Glomerular visceral epithelial cell (primary cell): ENCODE measurements around the gene SEZ6L.

Experiments used
- DNase-seq: peaks from one replicate; pipeline ENCODE4 v3.0.0-alpha.2; 2016; ENCODE audit errors: extremely low spot score

The SEZ6L gene

GRCh38 chr22:26169315-26170111, at the start of gene SEZ6L:
TSS of gene SEZ6L (plus strand) at chr22:26169462. CDS start at chr22:26169670, 208 bp downstream.
- DNase-seq, result no peak

GRCh38 chr22:26122920-26123468, 46.3 kb upstream of the SEZ6L start:
- DNase-seq, result no peak

DNA sequence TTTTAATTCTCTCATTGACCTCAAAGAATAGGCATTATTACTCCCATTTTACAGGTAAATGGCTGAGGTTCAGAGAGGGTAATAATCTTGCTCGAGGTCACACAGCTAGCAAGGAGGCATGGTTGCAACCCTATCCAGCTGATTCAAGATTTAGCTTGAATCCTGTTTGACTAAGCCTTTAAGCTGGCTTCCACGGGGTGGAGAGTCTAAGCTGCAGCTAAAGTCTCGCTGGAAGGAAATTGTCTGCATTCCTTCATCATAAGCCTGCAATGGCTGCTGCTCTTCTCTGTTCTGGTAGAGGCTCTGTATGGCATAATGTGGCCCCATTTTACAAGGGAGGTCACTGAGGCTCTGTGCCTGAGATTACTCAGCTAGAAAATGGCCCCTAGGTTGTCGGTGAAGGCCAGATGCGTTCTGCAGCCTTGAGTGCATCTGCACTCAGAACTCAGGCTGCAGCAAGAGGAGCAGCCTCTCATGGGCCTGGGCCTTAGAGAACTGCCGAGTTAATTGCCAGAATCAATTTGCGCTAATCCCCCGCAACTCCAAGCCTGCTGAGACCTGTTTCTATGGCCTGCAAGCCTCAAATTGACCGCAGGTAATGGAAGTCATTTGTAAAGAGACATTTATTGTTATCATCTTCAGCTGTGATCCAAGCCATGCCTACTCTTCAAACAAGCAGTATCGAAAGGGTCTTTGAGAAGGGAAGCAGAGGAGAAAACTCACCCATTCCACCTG, 44.1 kb upstream of the SEZ6L start:
- DNase-seq, result no peak

- no peak for DNase-seq
Observed at GRCh38 chr22:26127126-26127525, 42.1 kb upstream of the SEZ6L start.

DNA sequence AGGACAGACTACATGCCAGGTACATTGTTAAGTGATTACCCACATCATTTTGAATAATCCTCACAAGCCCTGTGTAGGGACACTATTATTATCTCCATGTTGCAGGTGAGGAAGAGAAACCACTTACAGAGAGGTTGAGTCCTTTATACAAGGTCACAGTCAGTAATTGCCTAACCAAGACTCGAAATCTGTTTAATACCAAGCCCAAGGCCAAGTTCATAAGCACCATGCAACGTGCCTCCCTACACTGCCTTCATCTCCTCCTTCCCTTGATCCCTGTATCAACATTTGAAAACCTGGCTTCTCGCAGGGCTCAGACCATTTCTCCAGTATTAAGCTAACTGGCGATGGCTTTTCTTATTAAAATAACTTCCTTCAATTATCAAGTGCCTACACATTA, 41.7 kb upstream of the SEZ6L start:
- DNase-seq, result no peak

- no peak for DNase-seq
Observed at GRCh38 chr22:26131589-26132154, 37.6 kb upstream of the SEZ6L start.

- DNase-seq, result no peak
Observed at GRCh38 chr22:26134654-26135330, 34.5 kb upstream of the SEZ6L start.

DNA sequence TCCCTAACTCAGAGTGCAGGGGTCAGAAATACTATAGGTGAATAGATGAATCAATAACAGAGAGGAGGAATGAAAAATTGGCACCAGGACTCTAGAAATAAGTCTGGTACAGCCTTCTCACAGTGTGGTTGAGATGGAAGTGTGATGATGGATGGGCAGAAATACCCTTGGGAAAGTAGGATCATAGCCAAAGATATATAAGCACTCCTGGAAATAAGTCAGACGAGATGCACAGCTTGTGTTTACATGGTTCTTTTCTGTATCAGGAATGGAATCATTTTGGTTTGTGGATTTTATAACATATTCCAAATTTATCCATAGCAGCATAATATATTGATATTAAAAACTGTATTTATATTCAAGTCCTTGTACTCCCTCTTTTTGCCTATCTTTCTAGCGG, 33.5 kb upstream of the SEZ6L start:
- no peak for DNase-seq

DNA sequence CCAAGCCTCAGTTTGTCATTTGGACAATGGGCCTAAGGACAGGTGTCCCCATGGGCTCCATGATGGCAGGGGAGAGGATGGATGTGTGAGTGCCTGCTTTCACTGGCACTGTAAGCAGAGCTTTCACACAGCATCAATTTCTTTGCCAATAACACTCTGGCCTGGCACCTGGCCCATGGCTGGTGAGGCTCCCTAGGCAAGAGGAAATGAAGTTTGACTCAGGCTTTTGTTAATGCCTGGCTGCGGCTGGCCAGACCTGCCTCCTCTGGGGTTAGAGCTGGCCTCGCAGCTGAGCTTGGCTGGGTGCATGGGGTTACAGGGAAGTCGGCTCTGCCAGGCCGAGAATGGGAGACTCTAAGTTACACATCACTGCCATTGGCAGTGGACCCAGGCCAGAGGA, 30.0 kb upstream of the SEZ6L start:
- DNase-seq, result no peak

DNA sequence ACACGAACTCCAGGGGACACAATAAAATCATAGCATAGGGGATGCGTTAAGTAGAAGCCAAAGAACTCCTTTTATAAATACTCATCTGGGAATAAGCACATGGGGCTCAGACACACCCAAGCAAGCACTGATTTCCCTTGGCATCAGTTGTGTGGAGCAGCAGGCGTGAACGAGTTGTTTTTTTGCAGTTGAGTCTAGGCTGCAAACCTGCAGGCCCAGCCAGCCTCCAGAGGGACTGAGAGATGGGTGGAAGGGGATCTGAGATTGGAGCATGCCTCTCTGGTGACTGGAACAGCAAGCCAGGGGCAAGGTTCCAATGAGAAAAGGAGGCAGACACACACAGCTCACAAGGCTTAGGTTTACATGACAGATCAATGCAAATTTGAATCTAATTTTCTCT, 27.4 kb upstream of the SEZ6L start:
- DNase-seq, result no peak

DNA sequence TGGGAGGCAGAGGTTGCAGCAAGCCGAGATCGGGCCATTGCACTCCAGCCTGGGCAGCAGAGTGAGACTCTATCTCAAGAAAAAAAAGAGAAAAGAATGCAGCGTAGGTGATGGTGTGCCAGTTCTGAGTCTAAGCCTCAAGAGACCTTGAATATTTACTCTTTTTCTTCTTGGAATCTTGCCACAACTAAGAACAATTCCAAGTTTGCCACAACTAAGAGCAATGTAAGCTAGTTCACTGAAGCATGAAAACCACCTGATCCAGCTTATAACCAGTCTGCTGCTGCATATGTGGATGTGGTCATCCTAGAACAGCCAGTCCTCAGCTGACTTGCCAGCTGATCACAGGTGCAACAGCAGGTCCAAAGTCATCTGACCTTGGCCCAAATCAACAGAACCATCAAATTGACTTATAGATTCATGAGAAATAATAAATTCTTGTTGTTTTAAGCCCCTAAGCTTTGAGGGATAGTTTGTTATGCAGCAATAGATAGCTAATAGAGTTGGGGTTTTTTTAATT, 25.4 kb upstream of the SEZ6L start:
- peak; percentile 24 for DNase-seq

DNA sequence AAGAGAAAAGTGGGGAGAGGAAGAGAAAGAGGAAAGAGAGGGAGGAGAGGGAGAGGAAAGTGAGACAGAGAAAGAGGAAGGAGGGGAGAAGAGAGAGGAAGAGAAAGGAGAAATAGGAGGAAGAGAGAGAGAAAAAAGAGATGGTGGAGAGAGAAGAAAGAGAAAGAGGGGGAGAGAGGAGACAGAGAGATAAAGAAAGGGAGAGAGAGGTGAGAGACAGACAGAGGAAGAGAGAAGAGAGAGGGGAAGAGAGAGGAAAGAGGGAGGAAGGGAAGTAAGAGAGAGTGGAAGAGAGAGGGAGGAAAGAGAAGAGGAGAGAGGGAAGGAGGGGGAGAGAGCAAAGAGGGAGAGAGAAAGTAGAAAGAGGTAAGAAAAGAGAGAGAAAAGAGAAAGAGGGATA, 9.4 kb upstream of the SEZ6L start:
- no peak for DNase-seq

- no peak for DNase-seq
Observed at GRCh38 chr22:26161746-26162145, 7.5 kb upstream of the SEZ6L start.

DNA sequence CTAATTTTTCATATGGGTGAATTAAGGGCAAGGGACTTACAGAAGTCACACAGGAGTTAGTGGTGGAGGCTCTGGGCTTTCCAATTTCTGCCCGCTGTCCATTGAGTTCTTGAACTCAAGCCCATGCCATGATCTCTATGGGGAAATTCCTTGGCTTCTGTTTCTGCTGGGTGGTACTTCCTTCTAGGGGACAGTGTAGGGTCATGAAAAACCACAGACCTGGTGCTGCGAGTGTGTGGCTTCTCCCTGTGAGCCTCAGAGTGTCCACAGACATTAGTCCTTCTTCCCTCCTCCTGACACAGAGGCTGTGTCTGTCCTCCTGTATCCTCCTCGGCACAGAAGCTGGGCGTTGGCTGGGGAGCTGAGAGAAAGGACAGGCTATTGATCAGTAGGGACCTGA, 6.3 kb upstream of the SEZ6L start:
- DNase-seq, result no peak

GRCh38 chr22:26164174-26164573, 5.1 kb upstream of the SEZ6L start:
- DNase-seq, result no peak

DNA sequence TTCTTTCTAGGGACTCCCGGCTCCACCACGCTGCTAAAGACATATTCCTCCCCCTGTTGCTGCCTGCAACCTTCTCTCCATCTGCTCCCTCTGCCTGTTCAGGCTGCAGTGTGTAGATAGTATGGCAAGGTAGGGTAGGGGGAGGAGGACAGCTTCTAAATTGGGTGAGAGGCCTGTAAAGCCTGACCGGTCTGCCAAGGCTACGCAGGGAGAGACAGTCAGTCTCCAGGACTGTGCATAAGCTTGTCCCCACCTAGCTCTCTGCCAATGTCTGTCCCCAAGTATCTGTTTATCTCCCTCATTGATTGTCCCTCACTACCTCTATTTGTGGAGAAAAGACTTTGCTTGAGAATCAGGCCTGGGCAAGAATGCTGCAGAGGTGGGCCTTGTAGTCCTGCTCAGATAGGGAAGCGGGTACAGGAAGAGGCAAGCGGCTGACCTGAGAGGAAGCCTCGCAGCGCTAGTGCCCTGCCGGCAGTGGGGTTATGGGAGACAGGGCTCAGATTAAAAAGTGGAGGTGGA, 871 bp upstream of the SEZ6L start:
- DNase-seq, result no peak

DNA sequence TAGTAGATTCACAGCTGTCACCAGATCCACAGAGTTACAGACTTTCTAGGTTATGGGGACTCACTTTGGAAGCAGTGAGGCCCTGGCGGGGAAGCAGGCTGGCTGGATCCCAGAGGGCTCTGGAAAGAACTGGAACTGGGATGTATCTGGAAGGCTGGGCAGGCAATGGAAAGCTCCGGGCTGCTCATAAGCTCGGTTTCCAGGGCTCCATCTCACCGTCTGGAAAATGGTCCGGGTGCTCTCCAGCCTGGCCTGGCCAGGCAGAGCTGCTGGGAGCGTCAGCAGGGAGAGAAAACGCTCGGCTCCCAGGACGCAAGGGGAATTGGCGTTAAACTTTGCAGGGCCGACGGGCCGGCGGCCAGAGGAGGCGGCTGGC, 335 bp upstream of the SEZ6L start:
- no peak for DNase-seq

DNA sequence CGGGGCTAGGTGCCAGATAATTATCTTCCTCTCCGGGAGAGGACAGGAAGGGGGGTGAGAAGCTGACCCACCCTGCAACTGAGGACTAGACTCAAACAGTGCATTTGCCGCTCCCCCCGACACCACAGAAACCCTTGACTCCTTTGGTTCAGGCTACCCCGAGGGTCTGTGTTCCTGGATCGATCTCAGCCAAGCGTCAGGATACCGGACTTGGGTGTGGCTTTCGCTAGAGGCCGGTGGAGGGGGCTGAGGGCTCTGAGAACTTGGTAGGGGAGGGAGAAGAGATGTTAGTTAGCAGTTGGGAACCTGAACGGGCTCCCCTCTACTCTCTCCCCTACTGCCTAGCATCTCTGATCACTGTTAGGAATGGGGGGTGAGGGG, 840 bp downstream of the SEZ6L start:
- no peak for DNase-seq

DNA sequence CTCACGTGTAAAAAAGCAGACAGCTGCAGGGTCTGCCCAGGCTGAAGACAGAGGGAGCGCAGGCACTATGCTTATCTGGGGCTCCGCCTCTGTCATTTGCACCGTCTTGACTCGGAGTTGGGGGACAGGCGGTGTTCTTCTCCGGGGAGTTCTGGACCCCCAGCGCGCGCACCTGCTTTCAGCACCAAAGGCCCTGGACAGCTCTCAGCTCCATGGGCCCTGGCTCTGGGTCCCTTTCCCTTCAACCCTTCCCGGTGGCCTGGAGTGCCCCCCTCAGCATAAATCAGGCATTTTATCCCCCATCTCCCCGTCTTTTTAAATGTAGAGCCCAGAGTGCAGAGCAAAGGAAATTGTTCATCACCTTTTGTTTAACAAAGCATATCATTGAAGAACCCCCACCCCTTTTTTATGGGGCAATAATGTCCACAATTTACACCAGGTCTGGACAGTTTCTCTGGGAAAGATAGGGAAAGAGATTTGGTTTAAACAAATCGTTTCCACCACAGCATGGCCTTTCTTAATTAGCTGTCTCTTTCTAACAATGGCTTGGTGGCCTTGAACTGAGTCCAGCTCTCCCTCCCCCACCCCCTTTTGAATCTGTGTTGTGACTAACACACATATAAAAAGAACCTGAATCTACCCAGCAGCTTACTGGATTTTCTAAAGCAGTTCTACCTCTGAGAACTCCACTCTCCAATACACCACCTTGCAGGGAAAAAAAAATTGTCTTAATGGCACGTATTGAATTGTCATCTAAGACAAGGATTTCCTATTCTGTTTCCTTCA, 1.7 kb downstream of the SEZ6L start:
- no peak for DNase-seq

GRCh38 chr22:26172389-26172990, 3.2 kb downstream of the SEZ6L start:
- peak; percentile 12 for DNase-seq

- DNase-seq, result no peak
Observed at GRCh38 chr22:26174280-26174679, 5.0 kb downstream of the SEZ6L start.
